DOHH2 (cell line): ENCODE data around the gene CPLX1.

Experiments used
- H3F3A ChIP-seq: fragments of 200-600 bp; sonication (generic), shearing (Covaris generic); 2 replicates; pipeline ENCODE4 v1.6.0; 2016; ENCODE audit warnings: antibody characterized with exemption, mild to moderate bottlenecking; ENCODE audit not compliant: control insufficient read depth, insufficient read depth
- H3K27ac ChIP-seq: fragments of 200-600 bp; sonication (generic); 2 replicates; pipeline ENCODE4 v1.5.1; 2014; ENCODE audit warnings: low read depth, mild to moderate bottlenecking, low read length, moderate library complexity
- H3K27me3 ChIP-seq: fragments of 200-600 bp; sonication (generic); 2 replicates; pipeline ENCODE4 v1.6.1; 2014; ENCODE audit warnings: mild to moderate bottlenecking, low read length, mixed read lengths; ENCODE audit not compliant: control insufficient read depth
- H3K36me3 ChIP-seq: fragments of 200-600 bp; sonication (generic); 2 replicates; pipeline ENCODE4 v1.6.1; 2014; ENCODE audit warnings: mild to moderate bottlenecking, low read length, moderate library complexity, mixed read lengths; ENCODE audit not compliant: control insufficient read depth
- H3K4me1 ChIP-seq: fragments of 200-600 bp; sonication (generic); 2 replicates; pipeline ENCODE4 v1.6.1; 2014; ENCODE audit warnings: mild to moderate bottlenecking, low read length, mixed read lengths; ENCODE audit not compliant: control insufficient read depth
- H3K4me2 ChIP-seq: fragments of 200-600 bp; sonication (generic); 2 replicates; pipeline ENCODE4 v1.6.0; 2014; ENCODE audit warnings: mild to moderate bottlenecking, low read length, moderate library complexity
- H3K4me3 ChIP-seq: fragments of 200-600 bp; sonication (generic); 2 replicates; pipeline ENCODE4 v1.5.1; 2014; ENCODE audit warnings: mild to moderate bottlenecking, low read length, mixed read lengths
- H3K79me2 ChIP-seq: fragments of 200-600 bp; sonication (generic); 2 replicates; pipeline ENCODE4 v1.6.1; 2014; ENCODE audit warnings: mild to moderate bottlenecking, low read length, mixed read lengths; ENCODE audit not compliant: control insufficient read depth
- H3K9me2 ChIP-seq: fragments of 200-600 bp; sonication (generic); replicated peaks from 2 replicates; pipeline ENCODE4 v1.6.1; 2014; ENCODE audit warnings: mild to moderate bottlenecking, low read length, mixed read lengths; ENCODE audit not compliant: control insufficient read depth
- H3K9me3 ChIP-seq: fragments of 200-600 bp; sonication (generic); 2 replicates; pipeline ENCODE4 v1.6.1; 2014; ENCODE audit warnings: antibody characterized with exemption, low read length, mixed read lengths; ENCODE audit not compliant: control insufficient read depth, insufficient read depth
- H4K20me1 ChIP-seq: fragments of 200-600 bp; sonication (generic); 2 replicates; pipeline ENCODE4 v1.6.0; 2014; ENCODE audit warnings: low read depth, mild to moderate bottlenecking, antibody characterized with exemption, low read length, moderate library complexity; ENCODE audit not compliant: control insufficient read depth, insufficient read depth
- CTCF ChIP-seq: fragments of 200-600 bp; sonication (generic); IDR thresholded peaks from one replicate; pipeline ENCODE4 v1.5.1; 2014; ENCODE audit warnings: antibody characterized with exemption, mild to moderate bottlenecking, low read depth, low read length; ENCODE audit not compliant: poor library complexity, severe bottlenecking
- EZH2phosphoT487 ChIP-seq: fragments of 200-600 bp; sonication (generic); IDR thresholded peaks from 2 replicates; pipeline ENCODE4 v1.6.1; 2017; ENCODE audit warnings: borderline replicate concordance, mild to moderate bottlenecking, antibody characterized with exemption, low read length, moderate library complexity, mixed read lengths

Gene CPLX1

GRCh38 chr4:803884-804283, 22.0 kb downstream of the CPLX1 start:
- no peak overlapping the region for H3K27ac ChIP-seq
- no peak overlapping the region for H3K4me3 ChIP-seq
- H3K9me2 ChIP-seq, result no peaks in the 10 kb centered on the region
- no peak overlapping the region for H3K4me2 ChIP-seq
- no peaks in the 10 kb centered on the region for H4K20me1 ChIP-seq
- TF ChIP-seq CTCF (no peak), EZH2phosphoT487 (no peak)
- no peaks in the 10 kb centered on the region for H3K79me2 ChIP-seq
- H3K9me3 ChIP-seq, result peaks cover 16% of the 10 kb centered on the region
- no peaks in the 10 kb centered on the region for H3K27me3 ChIP-seq
- H3F3A ChIP-seq, result peaks cover 7% of the 10 kb centered on the region
- 0 out of 2 replicates have a peak, but pooled peaks cover 3% of the 10 kb centered on the region for H3K36me3 ChIP-seq
- H3K4me1 ChIP-seq, result peaks cover 41% of the 10 kb centered on the region

- H3K4me3 ChIP-seq, result peak overlapping the region; percentile 42
- no peaks in the 10 kb centered on the region for H3K27me3 ChIP-seq
- no peaks in the 10 kb centered on the region for H3K79me2 ChIP-seq
- H3K9me2 ChIP-seq, result no peaks in the 10 kb centered on the region
- H3K4me2 ChIP-seq, result peak overlapping the region; percentile 57
- no peaks in the 10 kb centered on the region for H4K20me1 ChIP-seq
- peaks cover 16% of the 10 kb centered on the region for H3K9me3 ChIP-seq
- peaks cover 19% of the 10 kb centered on the region for H3F3A ChIP-seq
- TF ChIP-seq CTCF (no peak), EZH2phosphoT487 (no peak)
- peak overlapping the region; percentile 72 for H3K27ac ChIP-seq
- peaks cover 56% of the 10 kb centered on the region for H3K4me1 ChIP-seq
- 0 out of 2 replicates have a peak, but pooled peaks cover 3% of the 10 kb centered on the region for H3K36me3 ChIP-seq
These were observed 24.3 kb downstream of the CPLX1 start for GRCh38 chr4:801436-802124.

- Histone ChIP-seq H3K9me2 (no peaks in the 10 kb centered on the region), H3K36me3 (0 out of 2 replicates have a peak, but pooled peaks cover 3% of the 10 kb centered on the region), H3K79me2 (0 out of 2 replicates have a peak, but pooled peaks cover 2% of the 10 kb centered on the region), H3K4me1 (peaks cover 96% of the 10 kb centered on the region), H3F3A (peaks cover 42% of the 10 kb centered on the region), H4K20me1 (no peaks in the 10 kb centered on the region), H3K27me3 (no peaks in the 10 kb centered on the region), H3K9me3 (peaks cover 7% of the 10 kb centered on the region), H3K4me2 (peak overlapping the region; percentile 96), H3K27ac (peak overlapping the region; percentile 97), H3K4me3 (peak overlapping the region; percentile 76)
- TF ChIP-seq EZH2phosphoT487 (no peak), CTCF (no peak)
These were observed 28.9 kb downstream of the CPLX1 start for GRCh38 chr4:797066-797465.
